ENCODE measurements around the gene NDUFV2.

Gene NDUFV2

DNA sequence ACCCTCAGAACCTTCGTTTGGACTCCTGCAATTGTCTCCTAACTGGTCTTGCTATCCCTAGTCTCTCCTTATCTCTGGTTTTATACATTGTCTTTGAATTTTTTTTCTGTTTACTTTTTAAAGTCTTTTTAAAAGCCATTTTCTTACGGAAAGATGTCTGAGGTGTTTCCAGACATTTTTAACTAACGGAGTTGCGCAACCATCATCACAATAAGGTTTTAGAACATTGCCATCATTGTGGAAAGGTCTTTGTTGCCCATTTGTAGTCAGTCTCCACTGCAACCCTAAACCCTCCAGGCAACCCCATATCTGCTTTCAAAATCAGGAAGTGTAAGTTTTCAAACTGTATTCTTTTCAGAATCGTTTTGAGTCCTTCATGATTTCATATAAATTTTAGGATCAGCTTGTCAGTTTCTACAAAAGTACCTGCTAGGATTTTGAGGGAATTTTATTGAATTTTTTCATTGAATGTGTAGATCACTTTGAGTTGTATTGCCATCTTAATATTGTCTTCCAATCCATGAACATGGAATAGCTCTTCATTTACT lies 80.4 kb downstream of the NDUFV2 start:
- Histone ChIP-seq H3K36me3 (ENCODE audit: control insufficient read depth in 2 of 2, insufficient read depth in 2 of 2, low read length in 2 of 2) (peaks cover 7 to 9% of the 10 kb centered on the region in 2 donors), H3K4me3 (ENCODE audit: low read length in 2 of 2) (no peak overlapping the region), H3K9me3 (ENCODE audit: control insufficient read depth in 2 of 2, low read length in 2 of 2) (no peaks in the 10 kb centered on the region), H3K4me1 (ENCODE audit: control insufficient read depth in 2 of 2, insufficient read depth in 2 of 2, low read length in 2 of 2) (peaks cover 0 to under 1% of the 10 kb centered on the region in 2 donors), H3K27me3 (ENCODE audit: control insufficient read depth in 2 of 2, insufficient read depth in 2 of 2, low read length in 2 of 2) (no peaks in the 10 kb centered on the region), H3K9ac (ENCODE audit: low read depth in 1 of 2, low read length in 2 of 2) (no peak overlapping the region), H3K27ac (ENCODE audit: low read depth in 2 of 2, low read length in 2 of 2) (no peak overlapping the region)

Measured in mucosa of rectum (tissue), 2 donors.